Chondrocyte (in vitro differentiated cells): ENCODE measurements around the gene PHF23. TPM values are rescaled to one million over a fixed set of nuclear protein-coding genes. Genes with fewer than 3 reads are reported as not detected.

Experiments
- DNase-seq: peaks from one replicate; pipeline ENCODE4 v3.0.0; 2021; ENCODE audit warnings: mixed read lengths, low spot score
- H3K27ac Mint-ChIP-seq: one replicate; pipeline ENCODE4 v1.8.0; 2021; ENCODE audit warnings: mild to moderate bottlenecking, moderate library complexity, mixed read lengths; ENCODE audit not compliant: unreplicated experiment
- H3K27me3 Mint-ChIP-seq: 2 replicates; pipeline ENCODE4 v1.8.0; 2021; ENCODE audit warnings: low read depth, mixed read lengths
- H3K36me3 Mint-ChIP-seq: 2 replicates; pipeline ENCODE4 v1.8.0; 2021; ENCODE audit warnings: low read depth, mixed read lengths
- H3K4me1 Mint-ChIP-seq: 2 replicates; pipeline ENCODE4 v1.8.0; 2021; ENCODE audit warnings: low read depth, mild to moderate bottlenecking, mixed read lengths
- H3K4me3 Mint-ChIP-seq: one replicate; pipeline ENCODE4 v1.8.0; 2021; ENCODE audit warnings: mild to moderate bottlenecking, moderate library complexity, mixed read lengths; ENCODE audit not compliant: unreplicated experiment
- H3K9me3 Mint-ChIP-seq: 2 replicates; pipeline ENCODE4 v1.8.0; 2021; ENCODE audit warnings: low read depth, mixed read lengths
- CTCF ChIP-seq: fragments of 200-600 bp; sonication (generic); IDR thresholded peaks from 2 replicates; pipeline ENCODE4 v1.5.0; 2021; ENCODE audit warnings: antibody characterized with exemption, mild to moderate bottlenecking, moderate library complexity
- total RNA-seq: library from RNA; stranded (reverse); gene quantifications from 3 replicates; pipeline ENCODE4 v1.2.1, GENCODE V29; 2021

PHF23 gene
- total RNA-seq, 1 donor from 2014 or later, result 49.5 TPM

- H3K27ac Mint-ChIP-seq, result no peak overlapping the region
- H3K27me3 Mint-ChIP-seq, result peaks cover 11% of the 10 kb centered on the region
- H3K4me1 Mint-ChIP-seq, result peaks cover 30% of the 10 kb centered on the region
- no peak overlapping the region for H3K4me3 Mint-ChIP-seq
- TF ChIP-seq CTCF, result no peak
- DNase-seq, result no peak
- H3K36me3 Mint-ChIP-seq, result peaks cover 3% of the 10 kb centered on the region
- H3K9me3 Mint-ChIP-seq, result no peaks in the 10 kb centered on the region
Measured at GRCh38 chr17:7263801-7264078, 24.5 kb upstream of the PHF23 start.

DNA sequence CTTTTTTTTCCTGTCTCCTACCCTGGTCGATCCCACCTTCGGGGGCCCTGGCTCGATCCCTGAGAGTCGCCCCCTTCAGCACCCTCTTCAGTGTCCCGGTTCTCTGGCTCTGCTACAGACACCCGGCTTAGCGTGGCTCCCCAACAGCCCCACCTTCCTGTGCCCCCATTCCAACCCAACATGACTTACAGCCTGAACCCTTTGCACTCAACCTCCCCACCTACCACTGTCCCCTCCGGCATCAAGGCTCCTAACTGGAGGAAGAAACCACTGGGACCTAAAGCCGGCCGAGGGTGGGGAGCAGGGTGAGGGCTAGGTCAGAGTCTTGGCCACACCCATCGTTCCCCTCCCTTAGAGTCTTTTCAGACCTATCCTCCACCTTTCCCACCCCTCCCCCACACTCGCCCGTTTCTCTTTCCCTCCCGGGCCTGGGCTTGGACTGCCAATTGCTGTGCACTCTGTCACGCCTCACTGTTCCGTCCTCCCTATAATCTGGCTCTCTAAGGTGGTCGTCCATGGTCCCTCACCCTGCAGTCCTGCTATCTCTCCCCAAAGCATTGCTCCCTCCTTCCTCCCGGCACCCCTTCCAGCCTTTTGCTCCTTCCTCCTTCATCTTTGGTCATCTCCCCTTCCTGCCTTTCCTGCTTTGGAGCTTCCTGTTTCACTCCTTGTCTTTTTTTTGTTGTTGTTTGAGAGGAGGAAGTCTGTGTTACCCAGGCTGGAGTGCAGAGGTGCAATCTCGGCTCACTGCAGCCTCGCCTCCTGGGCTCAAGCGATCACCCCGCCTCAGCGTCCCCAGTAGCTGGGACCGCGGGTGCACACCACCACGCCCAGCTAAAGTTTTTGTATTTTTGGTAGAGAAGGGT is 23.9 kb upstream of the PHF23 start:
- no peaks in the 10 kb centered on the region for H3K9me3 Mint-ChIP-seq
- no peak for DNase-seq
- peaks cover 30% of the 10 kb centered on the region for H3K4me1 Mint-ChIP-seq
- H3K36me3 Mint-ChIP-seq, result peaks cover 7% of the 10 kb centered on the region
- H3K27me3 Mint-ChIP-seq, result peaks cover 11% of the 10 kb centered on the region
- H3K4me3 Mint-ChIP-seq, result no peak overlapping the region
- no peak overlapping the region for H3K27ac Mint-ChIP-seq
- no peak for TF ChIP-seq CTCF

DNA sequence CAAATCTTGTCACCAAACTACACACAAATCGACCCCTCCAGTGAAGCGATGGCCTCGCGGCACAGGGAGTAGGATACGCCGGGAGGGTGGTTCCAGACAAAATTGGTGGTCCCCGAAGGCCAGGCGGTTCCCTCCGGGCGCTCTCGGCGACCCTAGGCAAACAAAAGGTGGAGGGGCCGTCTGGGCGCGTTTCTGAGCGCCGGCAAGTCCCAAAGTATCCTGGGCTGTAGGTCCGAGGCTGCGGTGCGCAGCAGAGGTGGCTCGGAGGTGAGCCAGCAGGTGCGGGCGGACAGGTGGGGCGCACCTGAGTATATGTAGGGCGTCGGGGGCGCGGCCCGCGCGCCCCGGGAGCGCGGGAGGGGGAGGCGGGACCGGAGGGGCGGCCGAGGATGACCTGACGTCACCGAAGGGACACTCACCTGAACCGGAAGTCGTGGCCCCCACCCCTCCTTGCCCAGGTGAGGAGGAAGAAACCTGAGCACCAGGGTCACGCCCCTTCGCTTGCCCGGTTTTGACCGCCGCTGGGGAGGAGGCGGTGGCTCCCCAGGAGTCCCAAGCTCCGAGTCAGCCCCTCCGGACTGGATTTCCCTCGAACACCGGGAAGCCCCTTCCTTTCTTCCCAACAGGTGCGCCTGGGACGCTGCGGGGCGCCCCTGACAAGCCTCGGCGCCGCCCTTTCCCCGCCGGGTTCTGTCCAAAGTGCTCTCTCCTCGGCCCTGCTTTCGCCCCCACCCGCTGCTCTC is 23.1 kb upstream of the PHF23 start, which contains the start of gene CLDN7:
TSS of gene CLDN7 (minus strand) at position 287 of the 743 bp plus-strand sequence. CDS start 435 bp downstream, outside the sequence.
- Mint-ChIP-seq H3K27ac (no peak within 1 kb of the TSS), H3K9me3 (no peaks in the 10 kb centered on the region), H3K27me3 (peaks cover 11% of the 10 kb centered on the region), H3K36me3 (peaks cover 9% of the 10 kb centered on the region), H3K4me1 (peaks cover 30% of the 10 kb centered on the region), H3K4me3 (peak within 1 kb of the TSS; percentile 61)
- no peak for TF ChIP-seq CTCF
- DNase-seq, result no peak

DNA sequence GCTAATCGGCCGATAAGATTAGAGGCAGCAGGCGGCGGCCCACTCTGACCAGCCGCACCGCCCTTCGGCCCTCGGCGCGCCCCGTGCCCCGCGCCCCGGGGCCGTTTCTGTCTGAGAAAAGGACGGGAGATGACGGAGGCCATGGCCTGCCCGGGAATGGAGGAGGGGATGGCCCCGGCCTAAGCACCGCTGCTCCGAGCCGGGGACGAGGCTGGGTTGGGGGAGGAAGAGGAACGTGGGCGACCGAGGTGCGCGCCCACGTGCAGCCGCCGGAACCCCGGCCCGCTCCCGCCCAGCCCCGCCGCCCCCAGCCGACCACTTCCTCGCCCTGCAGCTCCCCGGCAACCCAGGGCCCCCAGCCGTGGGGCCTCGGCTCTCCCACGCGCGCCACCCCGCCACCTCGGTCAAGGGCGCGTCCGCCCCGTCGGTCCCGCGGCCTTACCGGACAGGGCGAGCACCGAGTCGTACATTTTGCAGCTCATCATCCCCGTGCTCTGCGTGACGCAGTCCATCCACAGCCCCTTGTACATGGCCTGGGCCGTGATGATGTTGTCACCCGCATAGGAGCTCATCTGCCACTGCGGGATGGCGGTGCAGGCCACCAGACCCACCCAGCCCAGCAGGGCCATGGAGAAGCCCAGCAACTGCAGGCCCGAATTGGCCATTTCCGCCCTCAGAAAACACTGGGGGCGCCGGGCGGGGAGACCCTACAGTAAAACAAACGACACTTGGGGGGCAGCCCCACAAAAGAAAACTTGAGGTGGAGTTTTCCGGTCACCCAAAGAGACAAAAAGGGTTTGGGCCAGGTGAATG is 22.3 kb upstream of the PHF23 start:
- Mint-ChIP-seq H3K36me3 (peaks cover 16% of the 10 kb centered on the region), H3K4me3 (peak overlapping the region; percentile 61), H3K9me3 (no peaks in the 10 kb centered on the region), H3K27me3 (peaks cover 11% of the 10 kb centered on the region), H3K27ac (no peak overlapping the region), H3K4me1 (peaks cover 27% of the 10 kb centered on the region)
- DNase-seq, result no peak
- TF ChIP-seq CTCF, result no peak
